Measurements from ENCODE around the gene SNX11. TPM values are rescaled to one million over a fixed set of nuclear protein-coding genes. Genes with fewer than 3 reads are reported as not detected.
A peak's percentile ranks its signal among the peaks of the same experiment; 100 is the strongest.

Gene SNX11
- total and polyA plus RNA-seq, 2 of the 8 experiments (the other 6 are each of a cell fraction or from before 2014, with no cell fraction given) = 21.1 to 21.4 TPM

GRCh38 chr17:48134912-48135480, 27.4 kb downstream of the SNX11 start (continued):
- TF ChIP-seq KDM5A (IDR thresholded peaks at IDR 0.05; ENCODE audit: low read length) = no peak
- TF ChIP-seq KDM4A (IDR thresholded peaks at IDR 0.05; ENCODE audit: low read depth, low read length, severe bottlenecking) = no peak
- 0 out of 2 replicates have a peak, but pooled peaks have one; percentile 28 for TF ChIP-seq YY1 (IDR thresholded peaks at IDR 0.05; ENCODE audit: low read depth, low read length)
- no peak for TF ChIP-seq EGR1 (IDR thresholded peaks at IDR 0.05; ENCODE audit: borderline replicate concordance, low read depth, low read length)
